ENCODE data around the gene SPEG. TPM values are rescaled to one million over a fixed set of nuclear protein-coding genes. Genes with fewer than 3 reads are reported as not detected.

The SPEG gene
- total and polyA plus RNA-seq, 2 of the 13 experiments (the other 11 are each of a cell fraction or from before 2014, with no cell fraction given), result 0.18 to 0.24 TPM

DNA sequence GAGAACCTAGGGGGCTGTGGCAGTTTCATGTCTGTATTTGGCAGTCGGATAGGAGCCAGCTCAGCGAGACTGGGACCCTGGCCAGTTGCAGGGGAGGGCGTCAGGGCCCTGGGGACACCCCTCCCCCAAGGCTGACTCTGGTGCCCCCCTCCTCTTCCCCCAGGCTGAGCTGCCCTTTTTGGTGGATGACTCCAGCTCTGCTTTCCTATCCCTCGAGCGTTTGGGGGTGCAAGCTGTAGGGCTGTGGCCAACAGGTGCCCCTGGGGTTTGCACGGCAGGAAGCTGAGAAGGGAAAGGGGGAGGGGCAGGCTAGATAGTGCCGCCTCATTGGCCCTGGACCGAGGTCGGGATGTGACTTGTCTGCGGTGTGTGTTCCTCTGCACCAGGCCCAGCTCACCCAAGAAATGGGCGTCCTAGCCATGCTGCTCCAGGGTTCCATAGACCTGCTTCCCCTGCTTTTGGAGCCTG, 26.4 kb downstream of the SPEG start (continued):
- TF ChIP-seq ZNF318 (CRISPR knock-in tag; IDR thresholded peaks at IDR 0.05) (no peak), AKAP8 (CRISPR knock-in tag; IDR thresholded peaks at IDR 0.05) (no peak), TEAD2 (CRISPR knock-in tag; IDR thresholded peaks at IDR 0.05) (no peak), MAFG (CRISPR knock-in tag; IDR thresholded peaks at IDR 0.05) (no peak)

DNA sequence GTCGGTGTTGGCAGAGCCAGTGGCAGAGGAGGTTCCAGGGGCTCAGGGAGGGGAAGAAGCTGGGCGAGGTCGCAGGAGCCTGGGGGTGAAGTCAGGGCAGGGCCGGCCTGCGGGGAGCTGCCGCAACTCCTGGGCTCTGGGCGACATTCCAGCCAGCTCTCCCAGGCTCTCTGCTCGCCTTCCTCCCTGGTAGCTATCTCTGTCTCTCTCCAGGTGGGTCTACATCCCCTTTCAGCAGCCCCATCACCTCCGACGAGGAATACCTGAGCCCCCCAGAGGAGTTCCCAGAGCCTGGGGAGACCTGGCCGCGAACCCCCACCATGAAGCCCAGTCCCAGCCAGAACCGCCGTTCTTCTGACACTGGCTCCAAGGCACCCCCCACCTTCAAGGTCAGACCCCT, 27.0 kb downstream of the SPEG start:
- in situ Hi-C loops (cut with HindIII; ENCODE audit: extremely low pct_ligation_motif_present, low pct_unique_long_range_greater_than_20kb), result no loop called here
- CTCF ChIA-PET (ENCODE audit: low intra/inter-chr PET ratio, low total read pairs), result no interaction called here
- no peak for TF ChIP-seq E2F2 (CRISPR knock-in tag; IDR thresholded peaks at IDR 0.05; ENCODE audit: borderline replicate concordance)
- no peak for TF ChIP-seq ZNF839 (CRISPR knock-in tag; IDR thresholded peaks at IDR 0.05; ENCODE audit: borderline replicate concordance)
- TF ChIP-seq ZNF772 (CRISPR knock-in tag; IDR thresholded peaks at IDR 0.05), result no peak
- TF ChIP-seq NONO (IDR thresholded peaks at IDR 0.05), result no peak
- TF ChIP-seq NONO (CRISPR knock-in tag; conservative IDR thresholded peaks at IDR 0.05), result no peak
- no peak for TF ChIP-seq HIC2 (CRISPR knock-in tag; IDR thresholded peaks at IDR 0.05; ENCODE audit: low read depth)
- TF ChIP-seq ZNF253 (CRISPR knock-in tag; IDR thresholded peaks at IDR 0.05; ENCODE audit: borderline replicate concordance), result no peak

More for the DNA sequence above, 27.0 kb downstream of the SPEG start:
- Histone ChIP-seq H3K9ac (ENCODE audit: insufficient read depth, low read depth, low read length) (no peak overlapping the region), H3K36me3 (replicated peaks in 1 of 2; ENCODE audit: control insufficient read depth in 1 of 2, insufficient read depth in 2 of 2, low read length in 2 of 2) (no peaks in the 10 kb centered on the region), H3K27me3 (ENCODE audit: control insufficient read depth in 1 of 2, insufficient read depth in 2 of 2, low read length in 2 of 2) (peaks cover 4 to 79% of the 10 kb centered on the region in 2 experiments; a peak in 4 of 5 replicates), H3K79me2 (ENCODE audit: insufficient read depth, low read length) (no peaks in the 10 kb centered on the region), H3K27ac (ENCODE audit: extremely low read length, insufficient read depth, low read length) (no peak overlapping the region), H4K20me1 (ENCODE audit: insufficient read depth, low read length) (no peaks in the 10 kb centered on the region; the same call in 1 of the 2 replicates), H3K4me3 (replicated peaks in 1 of 3; ENCODE audit: insufficient read depth in 1 of 3, low read depth in 2 of 3, low read length in 3 of 3) (no peak overlapping the region), H3K9me3 (ENCODE audit: low read length) (no peaks in the 10 kb centered on the region), H2AFZ (ENCODE audit: low read length) (no peak overlapping the region), H3K4me1 (ENCODE audit: insufficient read depth, low read length) (peaks cover 10% of the 10 kb centered on the region; the same call in 1 of the 2 replicates), H3K4me2 (ENCODE audit: low read depth, low read length) (no peak overlapping the region)
- no peak for FAIRE-seq
- POLR2A ChIA-PET, result no interaction called here
- BruUV-seq (replicated peaks), result no TSS peak
- no peak for DNase-seq (ENCODE audit: low spot score)
- intact Hi-C loops (cut with micrococcal nuclease; ENCODE audit: unreplicated experiment), result no loop called here
- ATAC-seq, result no peak
- WGBS (ENCODE audit: low lambda C conversion rate), result 32% methylated on average over 12 of the region's 14 CpGs
